Right ventricle myocardium superior (tissue), 1 donor: ENCODE results near the gene SH3YL1. TPM values are rescaled to one million over a fixed set of nuclear protein-coding genes. Genes with fewer than 3 reads are reported as not detected.
A peak's percentile ranks its signal among the peaks of the same experiment; 100 is the strongest.

Experiments
- ATAC-seq: fragments of 200-7000 bp; cut with Tn5 transposase; one replicate; pipeline ENCODE4 v1.9.1; 2020; ENCODE audit warnings: mild to moderate bottlenecking; ENCODE audit not compliant: poor library complexity
- DNase-seq: peaks from one replicate; pipeline ENCODE4 v3.0.0-alpha.2; 2020
- intact Hi-C: fragments of 100-400 bp; cut with DNase I; formaldehyde crosslinking; loops from one replicate; pipeline ENCODE4 v1.11.2; 2022
- total RNA-seq: library from RNA; stranded (reverse); fragmentation: NEBNext Ultra II Directional; extraction: Animal tissue kit (Norgen Biotek cat#: 25700); gene quantifications from one replicate; pipeline ENCODE4 v1.2.1, GENCODE V29; 2021
- donor health status: DM: no; HTN: yes; CAD: no; lungs with severe emphysema.

SH3YL1 gene
- total RNA-seq, 1 donor from 2014 or later = 7.4 TPM

GRCh38 chr2:234421-234820 lies 29.4 kb downstream of the SH3YL1 start:
- DNase-seq (no peak), ATAC-seq (no peak)
- intact Hi-C loops = no loop called here

GRCh38 chr2:233030-233429 lies 30.8 kb downstream of the SH3YL1 start:
- ATAC-seq = no peak
- DNase-seq = no peak
- intact Hi-C loops = no loop called here

- intact Hi-C loops = no loop called here
- DNase-seq (no peak), ATAC-seq (no peak)
Measured at GRCh38 chr2:231521-232185, 32.2 kb downstream of the SH3YL1 start.

- ATAC-seq (no peak), DNase-seq (no peak)
- intact Hi-C loops = no loop called here
Measured at GRCh38 chr2:228518-229278, 35.1 kb downstream of the SH3YL1 start.

GRCh38 chr2:228115-228514 lies 35.7 kb downstream of the SH3YL1 start:
- ATAC-seq (no peak), DNase-seq (no peak)
- intact Hi-C loops = no loop called here

GRCh38 chr2:223971-224760 lies 39.7 kb downstream of the SH3YL1 start:
- ATAC-seq = no peak
- DNase-seq = no peak
- intact Hi-C loops = no loop called here

GRCh38 chr2:223451-223850 lies 40.4 kb downstream of the SH3YL1 start:
- intact Hi-C loops = no loop called here
- no peak for ATAC-seq
- no peak for DNase-seq

GRCh38 chr2:216068-216467 lies 47.8 kb downstream of the SH3YL1 start:
- intact Hi-C loops = no loop called here
- no peak for DNase-seq
- ATAC-seq = no peak

GRCh38 chr2:213932-214693 lies 49.7 kb downstream of the SH3YL1 start:
- ATAC-seq (peak; percentile 94), DNase-seq (peak; percentile 65)

GRCh38 chr2:211486-212184 lies 52.2 kb downstream of the SH3YL1 start:
- intact Hi-C loops = no loop called here
- ATAC-seq (no peak), DNase-seq (no peak)

More at GRCh38 chr2:213932-214693, 49.7 kb downstream of the SH3YL1 start:
- intact Hi-C loops = no loop called here

- intact Hi-C loops = no loop called here
- no peak for ATAC-seq
- DNase-seq = no peak
Measured at GRCh38 chr2:210660-211059, 53.2 kb downstream of the SH3YL1 start.

GRCh38 chr2:209470-209869 lies 54.4 kb downstream of the SH3YL1 start:
- ATAC-seq (no peak), DNase-seq (no peak)
- intact Hi-C loops = no loop called here

- no peak for DNase-seq
- ATAC-seq = no peak
- intact Hi-C loops = no loop called here
Measured at GRCh38 chr2:208335-208734, 55.5 kb downstream of the SH3YL1 start.

GRCh38 chr2:203984-204383 lies 59.8 kb downstream of the SH3YL1 start:
- DNase-seq = no peak
- intact Hi-C loops = no loop called here
- ATAC-seq = no peak

GRCh38 chr2:203401-203800 lies 60.4 kb downstream of the SH3YL1 start:
- no peak for DNase-seq
- intact Hi-C loops = no loop called here
- ATAC-seq = no peak

GRCh38 chr2:202945-203344 lies 60.9 kb downstream of the SH3YL1 start:
- intact Hi-C loops = no loop called here
- no peak for DNase-seq
- ATAC-seq = no peak

- intact Hi-C loops = no loop called here
- ATAC-seq = no peak
- DNase-seq = no peak
Measured at GRCh38 chr2:201648-202433, 62.0 kb downstream of the SH3YL1 start.
